Activated CD8-positive, alpha-beta T cell treated with anti-CD3 and anti-CD28 coated beads for 36 hours (primary cell): ENCODE data around the gene TXNDC17. TPM values are rescaled to one million over a fixed set of nuclear protein-coding genes. Genes with fewer than 3 reads are reported as not detected.
"Not testable (repeated sequence)": the region's sequence is repeated elsewhere in the genome, so short reads cannot be mapped to it uniquely, and the experiment has no call there.

Experiments
- ATAC-seq: fragments of 200-7000 bp; cut with Tn5 transposase; one replicate; pipeline ENCODE4 v1.10.0; 2021; ENCODE audit warnings: mild to moderate bottlenecking, moderate library complexity
- CTCF ChIA-PET: fragments of 350-600 bp; sonication (Branson Sonifier 250); formaldehyde crosslinking; loops from one replicate; lab custom pipeline; 2021; ENCODE audit warnings: antibody characterized with exemption; lab: Charles Lee
- POLR2A ChIA-PET: fragments of 350-600 bp; sonication (Branson Sonifier 250); formaldehyde crosslinking; loops from one replicate; lab custom pipeline; 2021; ENCODE audit warnings: antibody characterized with exemption; lab: Charles Lee
- DNase-seq: peaks from one replicate; pipeline ENCODE4 v3.0.0-alpha.2; 2020
- H3K27ac Mint-ChIP-seq: one replicate; pipeline ENCODE4 v1.8.0; 2021; ENCODE audit warnings: mild to moderate bottlenecking, mixed read lengths
- H3K27me3 Mint-ChIP-seq: one replicate; pipeline ENCODE4 v1.8.0; 2021; ENCODE audit warnings: mixed read lengths
- H3K36me3 Mint-ChIP-seq: one replicate; pipeline ENCODE4 v1.8.0; 2021; ENCODE audit warnings: low read depth, mixed read lengths
- H3K4me1 Mint-ChIP-seq: one replicate; pipeline ENCODE4 v1.8.0; 2021; ENCODE audit warnings: low read depth, mixed read lengths
- H3K4me3 Mint-ChIP-seq: one replicate; pipeline ENCODE4 v1.8.0; 2021; ENCODE audit warnings: mild to moderate bottlenecking, moderate library complexity, mixed read lengths
- H3K9me3 Mint-ChIP-seq: one replicate; pipeline ENCODE4 v1.8.0; 2021; ENCODE audit warnings: mixed read lengths
- intact Hi-C: fragments of 100-400 bp; cut with micrococcal nuclease; formaldehyde crosslinking; loops from one replicate; pipeline ENCODE4 v1.10.0; 2022
- total RNA-seq, 2 experiments: library from RNA; stranded (reverse); gene quantifications; one replicate each; pipeline ENCODE4 v1.2.3, GENCODE V29; 2021
- TF ChIP-seq, protein P1 (sequence below): fragments of 200-600 bp; IDR thresholded peaks from one replicate; pipeline ENCODE4 v1.8.0; 2022; ENCODE audit warnings: antibody characterized with exemption, mild to moderate bottlenecking

The TXNDC17 gene
- total RNA-seq, 2 experiments from 2014 or later: 100.0 to 103 TPM

DNA sequence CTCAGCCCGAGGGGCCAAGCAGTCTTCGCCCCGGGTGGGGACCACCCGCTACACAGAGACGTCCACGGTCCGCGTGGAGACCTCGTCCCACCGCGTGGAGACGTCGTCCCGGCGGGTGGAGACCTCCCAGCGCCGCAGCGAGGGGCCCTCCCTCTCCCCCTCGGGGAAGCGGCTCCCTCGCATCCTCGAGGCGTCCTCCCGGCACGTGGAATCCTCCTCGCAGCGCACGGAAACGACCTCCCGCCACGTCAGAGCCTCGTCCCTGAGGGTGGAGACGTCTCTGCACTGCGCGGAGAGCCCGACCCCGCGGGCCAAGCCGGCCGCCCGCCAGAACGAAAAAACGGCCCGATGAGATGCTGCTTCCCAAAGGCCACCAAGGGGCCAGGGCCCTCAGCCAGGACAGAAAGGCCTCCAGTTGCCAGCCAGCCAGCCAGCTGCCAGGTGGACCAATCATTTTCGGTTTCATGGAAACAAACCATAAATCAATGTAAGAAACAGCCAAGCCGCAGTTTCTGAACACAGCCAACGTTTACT, 11.1 kb downstream of the TXNDC17 start:
- peak; percentile 8 for ATAC-seq
- peaks cover 53% of the 10 kb centered on the region for H3K4me1 Mint-ChIP-seq

GRCh38 chr17:6654841-6655731, 14.2 kb downstream of the TXNDC17 start:
- no peak for ATAC-seq
- peaks cover 3% of the 10 kb centered on the region for H3K36me3 Mint-ChIP-seq
- TF ChIP-seq, protein P1, sequence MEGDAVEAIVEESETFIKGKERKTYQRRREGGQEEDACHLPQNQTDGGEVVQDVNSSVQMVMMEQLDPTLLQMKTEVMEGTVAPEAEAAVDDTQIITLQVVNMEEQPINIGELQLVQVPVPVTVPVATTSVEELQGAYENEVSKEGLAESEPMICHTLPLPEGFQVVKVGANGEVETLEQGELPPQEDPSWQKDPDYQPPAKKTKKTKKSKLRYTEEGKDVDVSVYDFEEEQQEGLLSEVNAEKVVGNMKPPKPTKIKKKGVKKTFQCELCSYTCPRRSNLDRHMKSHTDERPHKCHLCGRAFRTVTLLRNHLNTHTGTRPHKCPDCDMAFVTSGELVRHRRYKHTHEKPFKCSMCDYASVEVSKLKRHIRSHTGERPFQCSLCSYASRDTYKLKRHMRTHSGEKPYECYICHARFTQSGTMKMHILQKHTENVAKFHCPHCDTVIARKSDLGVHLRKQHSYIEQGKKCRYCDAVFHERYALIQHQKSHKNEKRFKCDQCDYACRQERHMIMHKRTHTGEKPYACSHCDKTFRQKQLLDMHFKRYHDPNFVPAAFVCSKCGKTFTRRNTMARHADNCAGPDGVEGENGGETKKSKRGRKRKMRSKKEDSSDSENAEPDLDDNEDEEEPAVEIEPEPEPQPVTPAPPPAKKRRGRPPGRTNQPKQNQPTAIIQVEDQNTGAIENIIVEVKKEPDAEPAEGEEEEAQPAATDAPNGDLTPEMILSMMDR: no peak
- no peak overlapping the region for H3K27ac Mint-ChIP-seq
- no peak for DNase-seq
- ChIA-PET CTCF (no interaction called here), POLR2A (no interaction called here)
- H3K4me1 Mint-ChIP-seq: peaks cover 43% of the 10 kb centered on the region
- intact Hi-C loops: no loop called here
- no peaks in the 10 kb centered on the region for H3K9me3 Mint-ChIP-seq
- H3K27me3 Mint-ChIP-seq: peaks cover 6% of the 10 kb centered on the region
- H3K4me3 Mint-ChIP-seq: peak overlapping the region; percentile 66

More for the DNA sequence above, 11.1 kb downstream of the TXNDC17 start:
- peaks cover 20% of the 10 kb centered on the region for H3K36me3 Mint-ChIP-seq
- TF ChIP-seq, protein P1: no peak
- H3K27ac Mint-ChIP-seq: peak overlapping the region; percentile 36
- no peaks in the 10 kb centered on the region for H3K9me3 Mint-ChIP-seq
- ChIA-PET POLR2A (interaction anchor here (0.6 to 2.6 kb wide), 4 partner anchors 9 to 1183 kb away, joined by 3 to 28 read pairs (median 3); partner anchors contain the start of genes DHX33, KIAA0753 and TXNDC17), CTCF (interaction anchor here (1.2 to 1.8 kb wide), 3 partner anchors 14 to 370 kb away, joined by 3 to 5 read pairs (median 3); no protein-coding TSS in a partner anchor)
- peaks cover 6% of the 10 kb centered on the region for H3K27me3 Mint-ChIP-seq
- H3K4me3 Mint-ChIP-seq: peak overlapping the region; percentile 91
- peak; percentile 47 for DNase-seq
- intact Hi-C loops: no loop called here

GRCh38 chr17:6655732-6656361, 15.0 kb downstream of the TXNDC17 start:
- intact Hi-C loops, ATAC-seq: not testable (repeated sequence)

DNA sequence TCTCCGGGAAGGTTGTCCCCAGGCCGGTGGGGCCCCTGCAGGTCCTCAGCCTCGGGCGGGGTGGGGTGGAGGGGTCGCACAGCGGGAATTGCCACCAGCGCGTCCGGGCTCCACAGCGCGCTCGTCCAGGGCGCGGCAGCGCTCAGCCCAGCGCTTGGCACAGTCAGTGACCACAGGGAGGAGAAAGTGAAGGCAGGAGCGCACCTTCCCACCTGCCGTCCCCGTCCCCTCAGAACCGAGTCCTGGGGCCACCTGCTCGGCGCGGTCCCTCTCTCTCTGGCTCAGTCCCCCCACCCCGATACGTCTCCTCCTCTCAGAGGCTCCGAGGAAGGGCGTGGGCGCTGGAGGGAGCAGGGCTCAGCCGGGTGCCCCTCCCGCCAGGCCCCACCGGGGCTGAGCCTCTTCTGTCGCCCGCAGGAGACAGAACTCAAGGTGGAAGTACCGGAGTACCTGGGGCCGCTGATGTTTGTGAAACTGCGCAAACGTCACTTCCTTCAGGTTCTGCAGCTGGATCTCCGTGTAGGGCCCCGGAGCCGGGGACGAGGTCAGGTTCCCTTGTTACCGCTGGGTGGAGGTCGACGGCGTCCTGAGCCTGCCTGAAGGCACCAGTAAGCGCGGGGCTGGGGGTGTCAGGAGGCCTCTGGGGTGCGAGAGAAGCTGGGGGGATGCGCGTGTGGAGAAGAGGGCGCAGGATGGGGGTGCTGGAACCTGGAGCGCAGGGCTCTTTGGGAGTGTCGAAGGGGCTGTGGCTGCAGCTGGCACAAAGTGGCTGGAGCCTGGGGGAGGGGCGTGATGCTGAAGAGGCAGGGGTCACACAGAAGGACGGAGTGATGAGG, 16.2 kb downstream of the TXNDC17 start:
- CTCF ChIA-PET: interaction anchor here (0.7 to 1.6 kb wide), 2 partner anchors 10 to 43 kb away, joined by 3 to 10 read pairs; no protein-coding TSS in a partner anchor
- intact Hi-C loops, H3K36me3 Mint-ChIP-seq, H3K27me3 Mint-ChIP-seq, H3K9me3 Mint-ChIP-seq: not testable (repeated sequence)
- Mint-ChIP-seq H3K27ac (peak overlapping the region; percentile 59), H3K4me3 (peak overlapping the region; percentile 78), H3K4me1 (peaks cover 55% of the 10 kb centered on the region)
- peak; percentile 85 for ATAC-seq
- peak; percentile 78 for DNase-seq
- POLR2A ChIA-PET: interaction anchor here (1.1 to 1.5 kb wide), 2 partner anchors 16 to 83 kb away, joined by 4 to 5 read pairs; partner anchors contain the start of genes KIAA0753 and TXNDC17

More at GRCh38 chr17:6655732-6656361, 15.0 kb downstream of the TXNDC17 start:
- H3K27me3 Mint-ChIP-seq, POLR2A ChIA-PET, H3K9me3 Mint-ChIP-seq, H3K36me3 Mint-ChIP-seq, H3K27ac Mint-ChIP-seq, CTCF ChIA-PET: not testable (repeated sequence)
- Mint-ChIP-seq H3K4me3 (peak overlapping the region; percentile 78), H3K4me1 (peaks cover 46% of the 10 kb centered on the region)
- peak; percentile 25 for DNase-seq

GRCh38 chr17:6657633-6658287, 16.9 kb downstream of the TXNDC17 start:
- POLR2A ChIA-PET: interaction anchor here (1.1 to 1.5 kb wide), 2 partner anchors 16 to 82 kb away, joined by 4 to 5 read pairs; partner anchors contain the start of genes KIAA0753 and TXNDC17
- Mint-ChIP-seq H3K27ac (peak overlapping the region; percentile 59), H3K4me3 (peak overlapping the region; percentile 78), H3K9me3 (no peaks in the 10 kb centered on the region), H3K36me3 (peaks cover 3% of the 10 kb centered on the region), H3K4me1 (peaks cover 49% of the 10 kb centered on the region), H3K27me3 (peaks cover 6% of the 10 kb centered on the region)
- TF ChIP-seq, protein P1: no peak
- intact Hi-C loops: no loop called here
- CTCF ChIA-PET: interaction anchor here (0.7 to 1.6 kb wide), 2 partner anchors 9 to 42 kb away, joined by 3 to 10 read pairs; no protein-coding TSS in a partner anchor
- DNase-seq (no peak), ATAC-seq (no peak)

DNA sequence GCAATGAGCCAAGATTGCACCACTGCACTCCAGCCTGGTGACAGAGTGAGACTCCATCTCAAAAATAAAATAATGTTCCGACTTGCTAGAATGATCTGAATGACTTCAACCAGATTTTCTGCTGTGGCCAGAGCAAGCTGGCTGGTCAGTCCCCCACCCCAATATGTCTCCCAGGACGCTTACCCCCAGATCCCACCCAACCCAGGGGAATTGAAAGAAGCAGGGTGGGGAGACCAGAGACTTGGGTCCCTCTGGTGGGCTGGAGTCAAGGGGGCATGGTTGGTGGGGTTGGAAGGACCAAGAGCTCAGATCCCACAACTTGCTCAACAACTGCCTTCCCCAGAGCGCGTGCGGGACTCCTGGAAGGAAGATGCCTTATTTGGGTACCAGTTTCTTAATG, 17.6 kb downstream of the TXNDC17 start:
- H3K4me1 Mint-ChIP-seq: peaks cover 44% of the 10 kb centered on the region
- H3K36me3 Mint-ChIP-seq, H3K27ac Mint-ChIP-seq, ATAC-seq, H3K9me3 Mint-ChIP-seq, POLR2A ChIA-PET, intact Hi-C loops, H3K4me3 Mint-ChIP-seq, H3K27me3 Mint-ChIP-seq, DNase-seq: not testable (repeated sequence)
- CTCF ChIA-PET: interaction anchor here (1.6 kb wide), 1 partner anchor 8 kb away, joined by 10 read pairs; no protein-coding TSS in a partner anchor
